Suppressor macrophage treated with lipopolysaccharide for 1 hour (primary cell): ENCODE results near the gene MYOM1.
"Not testable (repeated sequence)": the region's sequence is repeated elsewhere in the genome, so short reads cannot be mapped to it uniquely, and the experiment has no call there.

Experiments used
- DNase-seq, 3 donors: peaks; one replicate each; pipeline ENCODE4 v3.0.0-alpha.2; 2020 to 2022

MYOM1 gene

GRCh38 chr18:3217948-3218647 is 1.7 kb downstream of the MYOM1 start:
- DNase-seq: no peak

- no peak for DNase-seq
These were observed 2.8 kb downstream of the MYOM1 start for GRCh38 chr18:3216987-3217386.

GRCh38 chr18:3214855-3215637 is 4.7 kb downstream of the MYOM1 start:
- DNase-seq: no peak

GRCh38 chr18:3213300-3214059 is 6.3 kb downstream of the MYOM1 start:
- no peak for DNase-seq

GRCh38 chr18:3212657-3213056 is 7.1 kb downstream of the MYOM1 start:
- DNase-seq: no peak

- DNase-seq: no peak
These were observed 8.4 kb downstream of the MYOM1 start for GRCh38 chr18:3211236-3211992.

- no peak for DNase-seq
These were observed 9.8 kb downstream of the MYOM1 start for GRCh38 chr18:3209859-3210569.

GRCh38 chr18:3207565-3207964 is 12.2 kb downstream of the MYOM1 start:
- DNase-seq: no peak

- DNase-seq: no peak
These were observed 14.5 kb downstream of the MYOM1 start for GRCh38 chr18:3205239-3205638.

- no peak for DNase-seq
These were observed 19.7 kb downstream of the MYOM1 start for GRCh38 chr18:3199942-3200645.

- not testable (repeated sequence) for DNase-seq
These were observed 21.4 kb downstream of the MYOM1 start for GRCh38 chr18:3198260-3198860.

- no peak for DNase-seq
These were observed 24.7 kb downstream of the MYOM1 start for GRCh38 chr18:3194947-3195612.

- peak; percentile 46 to 65 (median 64) for DNase-seq
These were observed 26.4 kb downstream of the MYOM1 start for GRCh38 chr18:3193331-3193730.

- DNase-seq: no peak
These were observed 27.0 kb downstream of the MYOM1 start for GRCh38 chr18:3192752-3193151.

- DNase-seq: no peak
These were observed 27.5 kb downstream of the MYOM1 start for GRCh38 chr18:3192286-3192685.

GRCh38 chr18:3190610-3191009 is 29.2 kb downstream of the MYOM1 start:
- no peak for DNase-seq

GRCh38 chr18:3189884-3190283 is 29.9 kb downstream of the MYOM1 start:
- no peak for DNase-seq

- no peak for DNase-seq
These were observed 32.8 kb downstream of the MYOM1 start for GRCh38 chr18:3186678-3187658.

GRCh38 chr18:3184275-3184963 is 35.3 kb downstream of the MYOM1 start:
- no peak for DNase-seq
